Measurements from ENCODE around the gene FFAR2. TPM values are rescaled to one million over a fixed set of nuclear protein-coding genes. Genes with fewer than 3 reads are reported as not detected.
"Not testable (repeated sequence)": the region's sequence is repeated elsewhere in the genome, so short reads cannot be mapped to it uniquely, and the experiment has no call there.

FFAR2 gene
- total RNA-seq, 1 donor from 2014 or later, result not detected

DNA sequence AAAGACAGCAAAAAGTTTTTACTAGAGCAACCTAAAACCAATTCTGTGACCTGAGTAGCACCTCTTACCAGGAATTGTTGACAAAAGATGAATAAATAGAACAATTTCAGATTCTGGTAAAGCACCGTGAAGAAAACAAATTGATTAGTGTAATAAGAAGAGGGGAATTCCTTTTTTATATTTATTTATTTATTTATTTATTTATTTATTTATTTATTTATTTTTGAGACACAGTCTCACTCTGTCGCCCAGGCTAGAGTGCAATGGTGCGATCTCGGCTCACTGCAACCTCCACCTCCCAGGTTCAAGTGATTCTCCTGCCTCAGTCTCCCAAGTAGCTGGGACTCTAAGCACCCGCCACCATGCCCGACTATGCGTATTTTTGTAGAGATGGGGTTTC lies 24.7 kb upstream of the FFAR2 start:
- intact Hi-C loops (cut with micrococcal nuclease), result not testable (repeated sequence)

DNA sequence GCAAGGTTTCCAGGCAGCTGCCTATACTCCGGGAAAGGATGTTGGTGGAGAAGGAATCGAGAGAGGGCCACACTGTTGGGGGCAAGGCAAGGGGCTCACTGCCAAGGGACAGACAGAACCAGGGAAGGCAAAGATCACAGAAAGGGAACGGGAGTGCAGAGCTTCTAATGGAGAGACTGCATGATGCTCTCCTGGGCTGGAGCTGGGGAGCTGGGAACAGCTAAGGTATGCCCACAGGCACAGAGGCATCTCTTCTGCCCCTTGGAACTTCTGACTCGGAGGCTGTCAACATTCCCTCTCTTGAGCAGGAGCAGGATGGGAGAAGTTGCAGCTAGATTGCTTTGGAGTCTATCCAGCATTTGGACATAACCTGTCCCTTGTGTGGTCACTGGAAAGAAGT lies 22.4 kb upstream of the FFAR2 start:
- intact Hi-C loops (cut with micrococcal nuclease), result no loop called here

DNA sequence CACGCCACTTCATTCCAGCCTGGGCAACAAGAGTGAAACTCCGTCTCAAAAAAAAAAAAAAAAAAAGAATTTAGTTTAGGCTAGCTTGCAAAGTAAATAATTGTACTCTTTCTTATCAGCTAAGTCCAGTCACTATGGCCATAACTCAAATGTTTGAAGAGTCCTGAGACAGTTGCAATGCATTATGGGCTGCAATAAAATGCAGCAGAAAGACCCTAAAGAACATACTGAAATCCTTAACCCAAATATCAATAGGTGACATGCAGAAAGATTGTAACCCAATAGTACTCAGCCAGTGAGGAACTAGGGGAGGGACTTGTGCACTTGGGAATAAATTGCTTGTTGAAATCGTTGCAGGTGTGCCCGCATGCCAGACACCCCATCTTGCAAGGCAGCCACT lies 20.9 kb upstream of the FFAR2 start:
- intact Hi-C loops (cut with micrococcal nuclease), result no loop called here

DNA sequence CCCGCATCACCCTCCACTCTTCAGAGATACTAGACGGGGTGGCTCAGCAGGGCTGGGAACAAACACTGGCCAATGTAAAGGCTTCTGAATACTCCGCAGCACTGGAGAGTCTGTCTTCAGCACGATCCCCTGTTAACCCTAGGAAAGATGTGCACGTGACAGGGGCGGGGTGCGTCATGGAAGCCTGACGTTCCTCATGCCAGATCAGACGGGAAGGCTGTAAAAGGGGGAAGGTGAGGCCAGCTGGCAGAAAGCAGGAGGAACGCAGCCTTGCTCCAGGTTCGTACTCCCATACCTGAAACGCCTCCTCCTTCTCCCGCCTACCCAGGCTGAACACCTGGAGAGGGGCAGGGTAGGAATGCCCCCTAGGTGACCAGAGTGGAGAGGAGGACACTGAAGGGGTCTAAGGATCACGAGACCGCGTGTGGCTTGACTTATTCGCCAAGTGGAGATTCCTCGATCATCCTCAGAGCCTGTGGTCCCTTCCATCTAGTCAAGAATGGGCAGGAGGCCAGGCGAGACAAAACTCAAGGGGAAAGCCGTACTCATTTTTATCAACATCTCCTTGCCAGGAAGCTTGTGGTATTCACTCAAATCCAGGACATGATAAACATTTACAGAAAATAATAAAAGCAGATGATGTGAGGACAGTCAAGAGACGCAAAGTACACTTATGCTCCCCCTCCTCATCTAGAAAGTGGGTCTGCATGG lies 18.2 kb upstream of the FFAR2 start:
- intact Hi-C loops (cut with micrococcal nuclease), result no loop called here

DNA sequence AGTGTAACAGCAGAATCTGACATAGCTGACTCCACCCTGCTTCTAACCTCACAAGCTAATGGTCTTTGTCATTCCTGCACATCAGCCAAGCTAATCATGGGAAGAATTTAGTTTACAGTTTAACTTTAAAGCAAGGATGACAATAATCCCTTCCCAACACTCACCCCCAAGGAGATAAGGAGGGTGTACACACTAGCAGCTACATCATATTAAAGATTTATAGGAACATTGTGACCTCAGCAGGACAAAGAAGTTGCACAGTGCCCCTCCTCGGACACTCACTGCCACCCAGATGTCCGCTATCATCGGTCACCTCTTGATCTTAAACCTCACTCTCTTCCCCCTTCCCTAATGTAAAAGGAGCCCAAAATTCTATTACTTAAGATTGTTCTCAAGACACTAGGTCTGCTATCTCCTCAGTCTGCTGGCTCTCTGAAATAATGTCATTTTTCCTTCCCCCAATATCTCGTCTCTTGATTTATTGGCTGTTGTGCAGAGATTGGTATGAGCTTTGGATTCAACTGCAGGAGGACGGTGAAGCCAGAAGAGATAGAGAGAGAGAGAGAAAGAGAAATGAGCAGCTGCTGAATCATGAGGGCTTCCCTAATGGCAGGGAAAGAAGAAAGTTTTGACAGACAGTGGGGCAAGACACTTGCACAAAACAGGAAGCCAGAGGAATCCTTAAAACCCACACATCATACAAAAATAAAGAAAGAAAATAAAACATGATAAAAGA lies 17.5 kb upstream of the FFAR2 start:
- intact Hi-C loops (cut with micrococcal nuclease), result no loop called here

DNA sequence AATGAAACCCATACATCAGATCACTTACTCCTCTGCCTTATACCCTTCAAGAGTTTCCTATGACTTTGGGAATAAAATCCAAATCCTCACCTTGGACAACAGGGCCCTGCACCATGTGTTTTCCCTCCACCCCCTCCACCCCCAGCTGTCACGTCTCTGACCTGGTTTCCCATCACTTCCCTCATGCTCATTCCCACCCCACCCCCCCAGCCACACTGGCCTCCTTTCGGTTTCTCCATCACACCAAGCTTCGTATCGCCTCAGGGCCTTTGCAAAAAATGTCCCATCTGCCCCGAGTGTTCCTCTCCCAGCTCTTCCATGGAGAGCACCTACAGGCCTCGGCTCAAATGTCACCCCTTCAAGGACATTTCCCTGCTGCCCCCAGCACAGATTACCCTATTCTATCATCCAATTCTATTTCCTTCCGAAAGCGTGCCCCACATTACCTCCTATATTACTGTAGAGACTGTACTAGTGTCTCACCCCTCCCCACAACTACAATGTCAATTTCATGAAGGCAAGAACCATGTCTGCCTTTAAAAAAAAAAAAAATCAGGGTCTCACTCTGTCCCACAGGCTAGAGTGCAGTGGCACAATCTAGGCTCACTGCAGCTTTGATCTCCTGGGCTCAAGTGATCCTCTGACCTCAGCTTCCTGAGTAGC lies 16.8 kb upstream of the FFAR2 start:
- intact Hi-C loops (cut with micrococcal nuclease), result no loop called here

DNA sequence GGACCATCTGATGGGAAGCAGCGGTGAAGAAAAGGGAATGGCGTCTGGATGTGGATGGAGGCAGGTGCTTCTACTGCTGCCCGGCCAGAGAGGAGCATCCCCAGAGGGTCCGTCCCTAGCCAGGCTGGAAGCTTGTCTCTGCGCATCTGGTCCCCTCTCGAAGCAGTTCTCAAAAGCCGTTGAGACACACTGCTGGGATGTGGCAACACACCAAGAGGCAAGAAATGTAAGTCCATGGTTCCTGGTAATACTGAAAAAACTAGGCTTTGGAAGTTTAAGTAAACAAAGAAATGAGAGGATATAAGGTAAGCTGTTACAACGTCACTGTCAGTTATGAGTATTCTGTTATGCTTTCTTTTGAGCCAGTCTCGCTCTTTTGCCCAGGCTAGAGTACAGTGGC lies 15.1 kb upstream of the FFAR2 start:
- intact Hi-C loops (cut with micrococcal nuclease), result no loop called here

DNA sequence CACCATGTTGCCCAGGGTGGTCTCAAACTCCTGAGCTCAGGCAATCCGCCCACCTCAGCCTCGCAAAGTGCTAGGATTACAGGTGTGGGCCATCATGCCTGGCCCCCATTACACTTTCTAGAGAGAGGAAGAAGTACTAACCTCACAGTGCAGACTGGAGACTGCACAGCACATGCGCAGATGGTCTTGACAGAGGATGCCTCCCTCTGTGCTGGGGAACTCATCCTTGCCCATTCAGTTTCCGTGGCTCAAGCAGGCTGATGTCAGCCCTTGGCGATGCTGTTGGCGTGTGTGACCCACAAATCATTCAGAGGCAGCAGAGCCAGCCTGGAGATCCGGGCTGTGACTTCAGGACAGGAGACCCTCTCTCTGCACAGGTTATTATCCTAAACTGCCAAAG lies 14.6 kb upstream of the FFAR2 start:
- intact Hi-C loops (cut with micrococcal nuclease), result no loop called here

DNA sequence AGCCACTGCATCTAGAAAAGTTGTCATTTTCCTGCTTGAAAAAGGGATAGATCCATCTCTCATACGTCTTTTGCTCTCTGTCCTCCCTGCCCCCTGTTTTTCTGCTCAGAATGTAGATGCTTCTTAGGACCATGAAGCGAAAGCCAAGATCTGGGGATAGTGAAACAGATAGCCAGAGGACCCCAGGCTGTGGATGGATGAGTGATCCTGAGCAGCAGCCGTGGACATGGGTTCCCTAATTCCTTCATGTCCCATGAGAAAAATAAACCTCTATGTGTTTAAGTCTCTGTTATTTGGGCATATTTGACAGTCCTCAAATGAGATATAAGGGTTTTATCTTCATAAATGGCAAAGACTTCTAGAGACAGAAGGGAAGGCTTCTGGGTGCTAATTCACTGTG lies 12.2 kb upstream of the FFAR2 start:
- intact Hi-C loops (cut with micrococcal nuclease), result no loop called here

DNA sequence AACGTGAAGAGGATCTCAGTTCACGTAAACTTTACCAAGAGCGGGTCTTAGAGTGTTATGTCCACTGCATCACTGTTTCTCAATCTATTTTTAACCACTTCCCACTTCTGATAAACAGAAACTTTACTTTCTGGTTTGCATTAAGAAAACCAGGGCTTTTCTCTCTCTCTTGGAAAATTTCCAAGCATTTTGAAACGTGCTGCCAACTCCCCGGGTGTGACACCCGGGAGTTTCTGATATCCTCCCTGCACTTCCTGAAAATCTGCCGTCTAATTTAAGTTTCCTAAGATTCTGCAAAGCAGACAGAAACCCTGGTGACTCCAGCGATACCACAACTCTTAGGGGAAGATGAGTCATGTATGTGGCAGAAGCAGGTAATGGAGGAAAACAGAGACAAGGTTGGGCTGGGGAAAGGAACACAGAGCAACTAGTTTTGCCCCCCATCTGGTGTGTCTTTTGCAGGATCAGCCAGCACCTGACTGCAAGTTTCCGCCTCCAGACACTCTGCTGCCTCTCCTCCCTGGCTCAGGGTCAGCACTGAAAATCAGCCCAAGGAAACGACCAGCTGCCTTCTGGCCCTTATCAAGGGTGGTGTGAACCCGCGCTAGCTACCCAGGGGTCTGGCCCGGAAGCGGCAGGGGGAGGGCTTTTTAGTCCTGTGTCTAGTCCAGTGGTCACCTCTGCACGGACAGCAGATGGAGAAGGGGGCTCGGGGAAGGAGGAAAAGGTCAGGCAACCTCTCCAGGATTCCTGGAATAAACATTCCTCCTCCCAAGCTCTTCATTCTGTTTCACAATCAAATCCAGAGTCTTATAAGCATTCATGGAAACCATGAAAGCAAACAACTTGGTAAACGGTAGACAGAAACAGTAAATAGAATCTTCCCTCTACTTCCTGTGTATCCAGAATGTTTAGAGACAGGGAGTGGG lies 11.3 kb upstream of the FFAR2 start:
- intact Hi-C loops (cut with micrococcal nuclease), result no loop called here

DNA sequence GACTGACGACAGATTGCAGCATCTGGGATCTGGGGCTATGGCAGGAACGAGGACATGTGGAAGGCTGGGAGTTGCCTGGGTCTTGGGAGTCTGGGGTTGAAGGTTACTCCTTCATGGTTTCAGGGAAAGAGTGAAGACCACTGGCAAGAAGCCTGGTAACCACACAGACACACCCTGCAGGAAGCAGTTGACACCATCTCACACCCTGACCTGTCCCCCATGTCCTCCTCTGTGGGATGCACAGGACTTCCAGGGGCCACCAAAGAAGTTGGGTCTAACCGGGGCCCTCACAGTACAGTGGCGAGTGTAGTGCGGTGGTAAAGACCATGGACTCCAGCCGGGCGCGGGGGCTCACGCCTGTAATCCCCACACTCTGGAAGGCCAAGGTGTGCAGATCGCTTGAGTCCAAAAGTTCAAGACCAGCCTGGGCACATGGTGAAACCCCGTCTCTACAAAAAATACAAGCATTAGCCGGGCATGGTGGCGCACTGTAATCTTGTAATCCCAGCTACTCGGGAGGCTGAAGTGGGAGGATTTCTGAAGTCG lies 10.6 kb upstream of the FFAR2 start:
- intact Hi-C loops (cut with micrococcal nuclease), result no loop called here

DNA sequence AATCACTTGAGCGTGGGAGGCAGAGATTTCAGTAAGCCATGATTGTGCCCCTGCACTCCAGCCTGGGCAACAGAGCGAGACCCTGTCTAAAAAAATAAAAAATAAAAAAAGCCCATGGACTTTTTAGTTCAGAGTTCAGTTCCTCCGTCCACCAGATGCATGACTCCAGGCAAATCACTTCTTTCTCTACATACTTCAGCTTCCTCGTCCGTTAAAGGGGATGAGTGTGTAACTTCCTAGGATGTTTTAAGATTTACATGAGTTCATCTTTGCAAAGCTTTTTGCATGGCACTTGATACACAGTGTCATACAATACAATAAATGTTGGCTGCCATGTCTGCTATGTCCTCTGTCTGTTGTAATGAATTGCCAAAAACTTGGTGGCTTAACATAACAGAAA lies 10.0 kb upstream of the FFAR2 start:
- intact Hi-C loops (cut with micrococcal nuclease), result no loop called here

DNA sequence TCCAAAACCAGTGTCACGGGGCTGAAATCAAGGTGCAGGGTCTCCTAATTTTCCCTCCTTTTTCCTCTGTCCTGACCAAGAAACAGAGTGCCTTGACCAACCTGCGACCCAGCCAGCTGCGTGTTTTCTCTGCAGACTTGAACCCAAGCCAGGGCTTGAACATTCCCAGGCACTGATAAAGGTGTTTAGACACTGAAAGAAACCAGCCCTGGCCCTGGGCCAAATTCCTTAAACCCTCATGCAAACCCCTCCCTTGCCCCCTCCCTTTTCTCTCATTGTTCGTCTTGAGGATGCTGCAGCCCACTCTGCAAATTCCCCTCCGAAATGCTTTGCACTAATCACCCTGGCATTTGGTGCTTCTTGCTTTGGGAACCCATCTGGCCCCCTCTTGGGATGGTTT lies 9.5 kb upstream of the FFAR2 start:
- intact Hi-C loops (cut with micrococcal nuclease), result no loop called here

DNA sequence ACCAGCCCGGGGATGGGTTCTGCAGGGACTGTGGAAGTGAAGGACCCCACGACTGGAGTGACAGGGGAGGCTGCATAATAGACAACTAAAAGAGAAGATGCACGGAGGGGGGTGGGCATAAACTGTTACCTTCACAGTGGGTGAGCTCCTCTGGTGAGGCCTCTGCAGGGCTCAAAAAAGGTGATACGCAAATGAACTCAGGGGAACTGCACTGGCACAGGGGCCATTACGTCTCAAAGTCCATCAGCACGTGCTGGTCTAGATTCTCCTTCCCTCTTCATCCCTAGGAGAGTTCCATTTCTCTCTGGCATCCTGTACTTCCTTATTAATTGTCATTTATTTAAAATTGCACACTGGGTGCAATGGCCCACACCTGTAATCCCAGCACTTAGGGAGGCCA lies 8.1 kb upstream of the FFAR2 start:
- intact Hi-C loops (cut with micrococcal nuclease), result no loop called here

DNA sequence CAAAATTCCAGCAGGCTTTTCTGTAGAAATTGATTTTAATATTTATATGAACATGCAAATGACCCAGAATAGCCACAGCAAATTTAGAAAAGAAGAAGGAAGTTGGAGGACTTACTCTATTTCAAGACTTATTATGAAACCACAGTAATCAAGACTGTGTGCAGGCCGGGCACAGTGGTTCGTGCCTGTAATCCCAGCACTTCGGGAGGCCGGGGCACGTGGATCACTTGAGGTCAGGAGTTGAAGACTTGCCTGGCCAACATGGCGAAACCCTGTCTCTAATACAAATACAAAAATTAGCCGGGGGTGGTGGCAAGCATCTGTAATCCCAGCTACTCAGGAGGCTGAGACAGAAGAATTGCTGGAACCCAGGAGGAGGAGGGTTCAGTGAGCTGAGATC lies 6.0 kb upstream of the FFAR2 start:
- intact Hi-C loops (cut with micrococcal nuclease), result no loop called here

DNA sequence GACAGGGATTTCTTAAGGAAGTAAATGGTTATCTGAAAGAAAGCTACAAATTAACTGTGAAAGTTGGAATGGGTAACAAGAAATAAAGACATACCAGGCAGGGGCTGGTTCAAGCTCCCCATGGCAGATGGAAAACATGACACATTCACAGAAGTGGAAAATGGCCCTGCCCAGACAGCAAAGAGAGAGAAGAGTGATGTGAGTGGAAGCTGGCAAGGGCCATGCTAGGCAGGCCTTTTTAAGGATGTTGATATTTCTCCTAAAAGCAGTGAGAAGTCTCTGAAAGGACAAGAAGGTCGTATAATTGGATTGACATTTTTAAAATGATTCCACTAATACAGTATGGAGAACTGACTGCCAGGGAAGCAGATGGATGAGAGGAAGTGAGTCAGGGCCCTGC lies 3.3 kb upstream of the FFAR2 start:
- intact Hi-C loops (cut with micrococcal nuclease), result no loop called here

DNA sequence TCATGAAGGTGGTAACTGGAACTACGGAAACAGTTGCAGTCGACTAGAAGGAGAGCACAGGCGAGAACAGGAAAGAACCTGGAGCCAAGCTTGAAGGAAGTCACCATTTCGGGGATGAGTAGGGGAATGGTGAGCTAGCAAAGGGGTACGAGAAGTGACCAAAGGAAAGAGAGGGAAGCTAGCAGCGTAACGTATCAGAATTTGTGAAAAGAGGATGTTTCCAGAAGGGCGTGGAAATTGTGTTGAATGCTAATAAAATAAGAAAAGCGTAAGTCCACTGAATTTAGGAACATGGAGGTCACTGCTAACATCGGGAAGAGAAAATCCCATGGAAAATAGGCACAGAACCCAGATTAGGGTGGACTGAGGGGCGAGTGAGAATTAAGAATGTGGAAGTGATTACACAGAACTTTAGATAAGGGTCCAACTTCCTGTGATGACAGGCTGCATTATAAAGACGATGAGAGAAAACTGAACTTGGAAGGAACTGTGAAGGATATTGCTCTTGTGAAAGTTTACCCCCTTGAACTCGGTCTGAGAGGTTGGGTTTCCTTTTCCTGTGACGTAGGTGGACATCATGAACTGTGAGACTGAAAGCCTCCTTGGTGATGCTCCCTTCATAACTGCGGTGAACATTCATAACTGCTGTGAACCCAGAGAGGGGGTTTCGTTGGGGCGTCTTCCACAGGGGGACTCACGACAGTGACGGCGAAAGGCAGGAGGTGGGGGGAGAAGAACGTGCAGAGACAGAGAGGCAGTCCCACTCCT lies 2.0 kb upstream of the FFAR2 start:
- intact Hi-C loops (cut with micrococcal nuclease), result no loop called here

DNA sequence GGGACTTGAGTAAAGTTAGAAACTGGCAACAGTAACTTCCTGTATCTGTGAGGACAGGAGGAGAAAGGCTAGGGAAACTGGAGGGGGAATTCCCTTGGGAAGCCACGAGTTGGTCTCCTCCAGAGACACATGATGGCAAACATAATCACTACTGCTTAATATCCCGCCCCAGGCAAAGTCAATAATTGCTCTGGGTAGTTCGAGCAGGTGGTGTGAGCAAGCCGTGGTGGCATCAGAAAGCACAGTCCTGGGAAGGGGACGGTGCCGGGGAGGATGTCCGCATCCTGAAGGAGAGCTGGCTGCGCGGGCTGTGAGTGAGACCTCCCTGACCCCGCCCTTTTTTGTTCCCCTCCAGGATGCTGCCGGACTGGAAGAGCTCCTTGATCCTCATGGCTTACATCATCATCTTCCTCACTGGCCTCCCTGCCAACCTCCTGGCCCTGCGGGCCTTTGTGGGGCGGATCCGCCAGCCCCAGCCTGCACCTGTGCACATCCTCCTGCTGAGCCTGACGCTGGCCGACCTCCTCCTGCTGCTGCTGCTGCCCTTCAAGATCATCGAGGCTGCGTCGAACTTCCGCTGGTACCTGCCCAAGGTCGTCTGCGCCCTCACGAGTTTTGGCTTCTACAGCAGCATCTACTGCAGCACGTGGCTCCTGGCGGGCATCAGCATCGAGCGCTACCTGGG lies 1.4 kb downstream of the FFAR2 start:
- intact Hi-C loops (cut with micrococcal nuclease), result no loop called here

DNA sequence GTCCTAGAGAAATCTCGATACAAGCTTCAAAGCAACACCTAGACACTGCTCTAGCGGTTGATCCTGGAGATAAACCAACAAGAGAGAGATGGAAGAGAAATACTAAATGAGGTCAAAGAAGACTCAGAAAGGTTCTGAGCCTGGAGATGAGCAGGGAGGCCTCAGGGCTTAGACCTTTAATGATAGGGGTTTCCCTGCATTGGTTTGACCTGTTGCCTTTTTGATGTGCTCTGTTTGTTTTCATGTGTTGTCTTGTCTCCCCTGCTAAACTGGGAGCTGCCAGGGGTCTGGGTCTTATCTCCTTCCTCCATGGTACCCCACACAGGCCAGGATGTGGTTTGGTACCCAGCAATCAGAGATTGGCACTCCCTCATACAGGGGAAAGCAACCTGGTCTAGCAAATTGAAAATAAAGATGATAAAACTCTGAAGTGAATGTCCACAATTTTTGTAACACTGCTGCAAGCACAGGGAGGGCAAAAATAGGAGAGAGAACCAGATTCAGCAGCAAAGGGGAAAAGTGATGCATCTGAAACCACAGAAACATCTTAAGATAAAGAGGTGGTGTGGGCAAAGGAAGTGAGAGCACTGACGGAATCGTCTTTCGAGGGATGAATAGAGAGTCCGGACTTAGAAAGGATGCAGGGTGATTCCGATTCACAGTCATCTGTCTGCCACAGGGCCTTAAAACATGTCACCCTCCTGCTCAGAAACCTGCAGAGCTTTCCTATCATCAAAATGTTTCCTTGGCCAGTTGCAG lies 3.5 kb downstream of the FFAR2 start:
- intact Hi-C loops (cut with micrococcal nuclease), result no loop called here
